ENCODE data around the gene MSRB2.
"Not testable (repeated sequence)": the region's sequence is repeated elsewhere in the genome, so short reads cannot be mapped to it uniquely, and the experiment has no call there.

Gene MSRB2

DNA sequence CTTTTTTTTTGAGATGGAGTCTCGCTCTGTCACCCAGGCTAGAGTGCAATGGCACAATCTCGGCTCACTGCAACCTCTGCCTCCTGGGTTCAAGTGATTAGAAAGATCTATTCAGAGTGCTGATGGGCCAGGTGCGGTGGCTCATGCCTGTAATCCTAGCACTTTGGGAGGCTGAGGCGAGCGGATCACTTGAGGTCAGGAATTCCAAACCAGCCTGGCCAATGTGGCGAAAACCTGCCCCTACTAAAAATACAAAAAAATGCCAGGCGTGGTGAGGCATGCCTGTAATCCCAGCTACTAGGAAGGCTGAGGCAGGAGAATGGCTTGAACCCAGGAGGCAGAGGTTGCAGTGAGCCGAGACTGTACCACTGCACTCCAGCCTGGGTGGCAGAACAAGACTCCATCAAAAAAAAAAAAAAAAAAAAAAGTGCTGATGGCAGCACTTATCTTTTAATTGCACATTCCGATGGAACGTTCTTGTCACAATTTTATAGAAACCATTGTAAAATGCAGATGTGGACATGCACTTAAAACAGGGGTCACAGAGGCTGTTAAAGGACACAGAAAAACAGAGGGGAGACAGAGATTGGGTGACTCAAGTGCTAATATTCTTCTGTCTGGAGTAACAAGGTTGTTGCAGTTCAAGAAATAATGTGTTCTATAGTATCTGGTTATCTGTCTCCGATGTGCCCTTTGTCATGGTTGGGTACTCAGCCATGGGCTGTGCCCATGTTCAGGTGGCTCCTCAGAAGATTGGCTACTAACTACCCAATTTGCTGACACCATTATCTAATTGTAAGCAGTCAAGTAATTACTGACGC, 25.1 kb upstream of the MSRB2 start:
- DNase-seq, result not testable (repeated sequence)

DNA sequence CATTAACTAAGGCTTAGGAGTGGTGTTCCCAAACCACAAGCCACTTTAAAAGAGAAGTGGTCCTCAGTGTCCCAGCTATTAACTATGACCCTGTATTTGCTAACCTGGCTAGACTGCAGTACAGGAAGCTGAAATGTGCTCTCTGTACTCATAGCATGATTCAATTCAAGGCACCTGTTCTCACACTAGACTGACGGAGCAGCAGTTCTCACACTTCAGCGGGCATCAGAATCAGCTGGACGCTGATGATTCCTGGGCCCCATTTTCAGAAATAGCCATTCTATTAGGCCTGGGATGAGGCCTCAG, 24.5 kb upstream of the MSRB2 start:
- no peak for DNase-seq

DNA sequence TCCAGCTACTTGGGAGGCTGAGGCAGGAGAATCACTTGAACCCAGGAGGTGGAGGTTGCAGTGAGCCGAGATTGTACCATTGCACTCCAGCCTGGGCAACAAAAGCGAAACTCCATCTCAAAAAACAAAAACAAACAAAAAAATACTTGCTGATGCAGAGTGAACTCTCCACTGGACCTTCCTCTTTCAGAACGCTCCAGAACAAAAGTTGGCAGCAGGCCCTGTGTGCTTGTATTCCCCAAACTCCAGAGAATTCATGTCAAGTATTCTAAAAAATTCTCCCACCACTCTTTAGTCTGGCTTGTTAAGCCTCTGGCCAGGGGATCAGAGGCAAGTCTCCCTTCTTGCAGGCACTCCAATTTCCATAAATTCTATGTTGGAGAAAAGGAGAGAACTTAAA, 22.8 kb upstream of the MSRB2 start:
- not testable (repeated sequence) for DNase-seq

DNA sequence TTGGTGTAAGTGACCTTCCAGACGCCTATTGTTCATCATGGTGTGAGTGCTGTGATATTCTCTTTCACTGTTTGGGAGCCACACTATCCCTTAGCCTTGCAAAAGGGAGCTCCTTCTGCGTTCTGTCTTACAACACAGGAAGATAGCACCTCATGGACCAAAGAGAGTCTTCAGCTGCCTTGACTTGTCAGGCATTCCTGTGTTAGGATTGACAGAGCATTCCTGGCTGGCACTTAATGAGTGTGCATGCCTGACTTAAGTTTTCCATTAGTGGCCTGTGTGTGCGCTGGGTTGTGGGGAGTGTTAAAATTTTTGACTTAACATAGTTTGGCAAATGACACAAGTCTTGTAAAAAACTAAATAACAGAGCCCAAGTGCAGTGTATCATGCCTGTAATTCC, 21.9 kb upstream of the MSRB2 start:
- no peak for DNase-seq

DNA sequence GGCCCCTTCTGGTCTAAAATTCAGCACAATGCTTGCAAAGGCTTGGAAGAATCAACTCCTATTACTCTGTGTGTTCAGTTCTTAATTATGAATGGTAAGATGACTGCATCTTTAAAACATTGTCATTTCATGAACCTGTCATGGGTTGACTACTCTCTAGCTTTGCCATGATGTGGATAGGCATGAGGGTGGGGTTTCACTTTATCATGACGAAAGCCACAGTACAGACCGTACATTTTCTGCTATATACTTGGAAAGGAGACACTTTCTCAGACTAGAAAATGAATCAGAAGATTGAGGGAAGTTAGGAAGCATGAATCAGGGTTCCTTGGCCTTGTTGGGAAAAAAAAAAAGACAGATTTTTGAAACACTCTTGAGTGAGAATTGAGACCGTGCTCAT, 19.7 kb upstream of the MSRB2 start:
- DNase-seq, result no peak

DNA sequence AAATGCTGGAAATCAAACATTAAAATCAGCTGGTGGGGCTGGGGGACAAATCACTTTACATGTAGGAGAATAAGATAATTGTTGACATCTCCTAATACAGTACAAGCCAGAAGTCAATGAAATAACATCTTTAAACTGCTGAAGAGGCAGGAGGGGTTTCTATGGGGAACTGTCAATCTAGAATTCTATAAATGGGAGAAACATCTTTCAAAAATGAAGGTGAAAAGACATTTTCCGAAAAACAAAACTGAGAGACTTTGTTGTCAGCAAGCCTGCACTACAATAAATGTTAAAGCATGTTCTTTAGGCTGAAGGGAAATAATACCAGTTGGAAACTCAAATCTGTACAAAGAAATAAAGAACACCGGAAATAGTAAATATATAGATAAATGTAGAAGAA, 17.3 kb upstream of the MSRB2 start:
- DNase-seq, result no peak

DNA sequence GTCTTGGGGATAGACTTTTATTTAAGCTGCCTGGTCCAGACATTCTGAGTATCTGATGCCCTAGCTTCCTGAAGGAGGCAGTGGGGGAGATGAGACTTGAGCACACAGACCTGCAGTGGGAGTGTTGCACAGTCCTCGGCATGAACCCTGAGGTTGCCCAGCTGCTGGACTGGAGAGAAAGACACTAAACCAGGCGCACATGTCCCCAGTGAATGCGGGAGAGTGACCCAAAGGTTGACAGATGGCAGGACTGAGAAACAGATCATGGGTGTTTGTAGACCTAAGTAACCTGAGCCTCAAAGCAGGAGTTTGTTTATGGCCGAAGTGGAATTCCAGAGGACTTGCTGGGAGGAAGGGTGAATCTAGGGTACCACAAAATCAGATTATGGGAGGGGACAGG, 15.7 kb upstream of the MSRB2 start:
- no peak for DNase-seq

DNA sequence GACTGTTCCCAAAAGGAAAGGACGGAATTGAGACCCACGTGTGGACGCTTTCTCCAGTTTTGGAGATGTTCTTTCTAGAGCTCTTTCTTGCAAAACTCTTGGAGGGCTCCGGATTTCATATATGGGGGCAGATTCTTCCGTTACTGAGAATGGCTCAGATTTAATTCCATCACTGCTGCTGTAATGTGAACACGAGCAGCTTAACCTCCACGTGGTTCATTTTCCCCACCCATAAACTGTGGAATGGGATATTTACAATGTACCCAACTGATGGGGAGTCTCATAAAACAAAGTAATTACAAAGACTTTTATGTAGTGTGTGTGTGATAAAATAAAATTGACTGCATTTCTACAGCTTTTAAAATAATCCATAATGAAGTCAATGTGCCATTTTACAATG, 15.1 kb upstream of the MSRB2 start:
- no peak for DNase-seq

DNA sequence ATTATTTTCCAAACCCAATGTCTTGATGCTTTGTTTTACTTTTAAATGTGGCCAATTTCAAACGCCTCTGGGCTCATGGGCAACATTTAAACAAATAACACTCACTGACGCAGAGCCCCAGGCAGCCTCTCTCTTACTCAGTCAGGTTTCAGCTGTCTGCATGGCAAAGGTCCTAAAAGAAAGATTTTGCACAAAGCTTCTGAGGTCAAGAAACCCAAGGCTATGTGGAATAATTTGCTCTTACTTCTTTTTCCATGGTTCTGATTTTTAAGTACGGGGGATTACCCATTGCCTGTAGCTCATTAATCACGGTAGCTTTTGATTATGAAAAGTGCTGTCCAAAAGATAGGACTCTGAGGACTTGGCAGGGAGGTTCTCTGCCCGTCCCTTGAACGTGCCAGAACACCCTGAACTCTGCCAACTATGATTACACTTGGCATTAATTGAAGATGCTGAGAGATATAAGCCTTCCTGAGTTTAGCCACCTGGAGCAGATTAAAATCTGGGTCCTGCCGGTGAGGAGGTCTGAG, 14.1 kb upstream of the MSRB2 start:
- DNase-seq, result no peak

DNA sequence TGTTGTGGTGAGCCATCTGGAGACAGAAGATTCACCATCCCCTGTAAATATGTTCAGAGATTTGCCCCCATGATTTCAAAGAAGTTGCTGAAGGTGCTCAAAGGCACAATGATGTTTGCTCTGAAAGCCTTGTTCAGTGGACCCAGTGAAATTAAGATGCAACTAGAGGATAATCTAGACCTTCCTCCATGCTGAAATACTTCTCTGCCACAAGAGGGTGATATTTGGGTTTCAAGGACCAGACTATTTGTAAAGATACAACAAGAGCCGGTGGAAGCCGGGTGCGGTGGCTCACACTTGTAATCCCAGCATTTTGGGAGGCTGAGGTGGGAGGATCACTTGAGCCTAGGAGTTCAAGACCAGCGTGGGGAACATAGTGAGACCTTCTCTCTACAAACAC, 13.5 kb upstream of the MSRB2 start:
- DNase-seq, result no peak

DNA sequence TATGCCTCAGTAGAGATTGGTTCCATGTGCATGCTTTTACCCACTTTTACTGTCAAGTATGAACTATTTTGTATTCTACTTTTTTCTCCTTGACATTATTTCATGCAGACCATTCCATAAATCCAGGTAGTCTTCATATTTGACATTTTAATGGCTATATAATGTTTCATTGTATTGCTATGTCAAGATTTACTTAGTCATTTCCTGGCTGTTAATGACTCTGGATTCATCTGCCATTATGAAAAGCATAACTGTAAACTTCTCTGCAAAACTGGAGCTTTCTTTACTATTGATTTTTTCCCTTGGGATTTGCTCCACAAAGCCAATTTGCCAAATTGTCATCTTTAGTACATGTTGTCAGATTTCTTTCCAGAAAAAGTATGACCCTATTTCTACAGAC, 6.8 kb upstream of the MSRB2 start:
- no peak for DNase-seq

DNA sequence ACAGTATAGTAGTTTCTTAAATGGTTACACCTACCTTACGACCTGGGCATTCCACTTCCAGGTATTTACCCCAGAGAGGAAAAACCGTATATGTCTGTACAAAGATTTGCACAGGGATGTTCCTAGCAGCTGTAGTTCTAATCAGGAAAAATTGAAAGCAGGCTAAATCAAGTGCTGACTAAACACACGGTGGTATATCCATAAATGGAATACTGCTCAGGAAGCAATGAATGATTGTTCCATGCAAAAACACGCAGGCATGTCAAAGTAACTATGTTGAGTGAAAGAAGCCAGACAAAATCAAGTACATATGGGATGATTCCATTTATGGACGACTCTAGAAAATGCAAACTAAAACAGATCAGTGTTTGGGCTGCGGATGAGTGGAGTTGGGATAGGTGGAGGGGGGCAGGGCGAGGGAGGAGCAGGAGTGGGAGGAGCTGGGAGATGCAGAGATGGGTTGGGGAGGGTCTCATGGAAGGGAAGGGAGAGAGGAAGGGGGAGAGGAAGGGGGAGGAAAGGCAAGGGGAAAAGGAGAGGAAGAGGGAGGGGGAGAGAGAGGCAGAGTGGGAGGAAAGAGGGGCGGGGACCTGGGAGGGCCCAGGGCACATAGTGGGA, 484 bp upstream of the MSRB2 start:
- no peak for DNase-seq

DNA sequence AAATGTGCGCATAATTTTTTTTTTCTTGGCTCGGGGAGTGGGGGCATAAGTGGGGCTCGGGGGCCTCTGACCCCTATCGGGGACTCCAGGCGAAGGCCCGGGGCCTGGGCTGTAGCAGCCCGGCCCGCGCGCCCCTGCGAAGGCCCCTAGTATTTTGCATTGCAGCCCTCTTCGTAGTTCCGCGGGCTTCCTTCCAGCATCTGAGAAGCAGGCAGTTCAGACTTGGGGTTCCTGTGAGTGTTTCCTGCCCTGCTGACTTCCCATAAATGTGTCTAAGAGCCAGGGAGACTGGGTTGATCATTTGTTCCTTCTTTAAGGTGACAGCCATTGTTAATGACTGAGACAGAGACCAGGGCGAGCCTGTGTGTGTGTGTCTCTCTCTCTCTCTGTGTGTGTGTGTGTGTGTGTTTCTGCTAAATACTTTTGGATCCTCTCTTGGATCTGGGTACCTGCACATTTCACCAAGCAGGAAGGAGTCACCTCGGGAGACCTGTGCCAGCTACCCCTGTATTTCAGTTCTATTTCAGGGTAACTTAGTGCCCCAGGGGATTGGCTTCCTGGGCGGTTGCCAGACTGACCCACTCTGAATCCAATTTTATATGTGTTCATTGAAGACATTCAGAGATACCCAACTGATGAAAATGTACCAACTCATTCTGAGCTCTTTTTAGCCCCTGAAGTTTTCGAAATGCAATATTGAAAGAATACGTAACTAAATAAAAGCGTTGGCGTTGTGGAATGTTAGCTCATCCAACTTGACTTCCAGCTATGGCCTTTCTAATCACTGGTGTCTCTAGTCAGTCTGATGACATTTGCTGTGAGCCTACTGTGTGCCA, 805 bp downstream of the MSRB2 start:
- DNase-seq, result peak; percentile 39

DNA sequence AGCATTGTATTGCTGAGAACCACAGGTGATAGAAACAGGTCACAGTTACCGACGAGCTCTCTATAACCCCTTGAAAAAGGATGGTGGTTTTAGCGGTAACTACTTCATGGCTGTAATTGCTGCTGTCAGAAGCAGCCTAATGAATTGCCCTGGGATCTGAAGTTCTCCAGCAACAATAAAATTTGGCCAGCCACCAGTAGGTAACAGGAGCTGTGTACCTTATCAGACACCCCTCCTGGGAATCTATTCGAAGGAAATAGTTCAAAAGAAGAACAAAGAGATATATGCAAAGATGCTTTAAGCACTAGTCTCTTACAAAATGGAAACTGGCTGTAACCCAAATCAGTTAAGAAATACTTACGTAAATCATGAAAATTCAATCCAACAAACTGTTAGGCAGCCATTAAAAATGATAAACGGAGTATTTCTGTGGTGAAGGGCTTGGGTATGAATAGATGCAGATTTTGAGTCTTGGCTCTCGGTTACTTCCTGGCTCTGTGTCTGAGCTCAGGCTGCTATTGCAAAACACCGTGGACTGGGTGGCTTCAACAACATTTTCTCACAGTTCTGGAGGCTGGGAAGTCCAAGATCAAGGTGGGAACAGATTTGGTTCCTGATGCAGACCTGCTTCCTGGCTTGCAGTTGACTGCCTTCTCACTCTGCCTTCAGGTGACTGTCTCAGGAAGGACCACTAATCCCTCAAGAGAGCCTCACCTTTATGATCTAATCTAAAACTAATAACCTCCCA, 1.6 kb downstream of the MSRB2 start:
- peak; percentile 32 for DNase-seq

DNA sequence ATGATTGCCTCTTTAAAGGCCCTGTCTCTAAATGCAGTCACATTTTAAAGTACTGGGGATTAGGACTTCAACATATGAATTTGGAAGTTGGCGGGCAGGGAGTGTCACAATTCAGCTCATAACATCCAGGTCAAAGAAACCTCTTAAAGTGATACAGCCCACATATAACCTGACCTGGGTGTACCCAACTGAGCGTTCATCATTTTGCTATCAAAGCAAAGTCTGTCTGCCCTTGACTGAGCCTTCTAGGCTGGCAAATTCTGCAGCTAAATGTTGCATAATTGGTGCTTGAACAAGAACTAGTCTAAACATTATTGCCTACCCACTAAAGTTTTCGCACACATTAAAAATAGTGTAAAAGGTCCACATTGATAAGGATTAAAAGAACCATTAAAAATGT, 3.7 kb downstream of the MSRB2 start:
- DNase-seq, result no peak

DNA sequence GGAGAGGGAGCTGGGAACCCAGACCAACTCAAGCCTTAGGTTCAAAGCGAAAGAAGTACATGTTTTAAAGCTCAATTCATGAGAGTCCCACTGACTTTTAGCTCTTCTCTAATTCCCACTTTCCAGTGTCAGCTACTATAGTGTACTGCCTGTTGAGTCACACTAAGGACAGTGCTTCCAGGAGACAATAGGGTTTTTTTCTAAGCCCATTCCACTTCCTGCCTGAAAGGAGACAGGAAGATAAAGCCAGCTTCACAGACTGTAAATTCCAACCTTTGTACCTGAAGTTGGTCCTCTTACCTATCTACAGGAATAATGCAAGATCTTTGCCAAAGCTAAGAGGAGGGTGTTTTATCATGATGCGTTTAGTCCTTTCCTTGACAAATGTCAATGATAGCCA, 4.4 kb downstream of the MSRB2 start:
- DNase-seq, result no peak

DNA sequence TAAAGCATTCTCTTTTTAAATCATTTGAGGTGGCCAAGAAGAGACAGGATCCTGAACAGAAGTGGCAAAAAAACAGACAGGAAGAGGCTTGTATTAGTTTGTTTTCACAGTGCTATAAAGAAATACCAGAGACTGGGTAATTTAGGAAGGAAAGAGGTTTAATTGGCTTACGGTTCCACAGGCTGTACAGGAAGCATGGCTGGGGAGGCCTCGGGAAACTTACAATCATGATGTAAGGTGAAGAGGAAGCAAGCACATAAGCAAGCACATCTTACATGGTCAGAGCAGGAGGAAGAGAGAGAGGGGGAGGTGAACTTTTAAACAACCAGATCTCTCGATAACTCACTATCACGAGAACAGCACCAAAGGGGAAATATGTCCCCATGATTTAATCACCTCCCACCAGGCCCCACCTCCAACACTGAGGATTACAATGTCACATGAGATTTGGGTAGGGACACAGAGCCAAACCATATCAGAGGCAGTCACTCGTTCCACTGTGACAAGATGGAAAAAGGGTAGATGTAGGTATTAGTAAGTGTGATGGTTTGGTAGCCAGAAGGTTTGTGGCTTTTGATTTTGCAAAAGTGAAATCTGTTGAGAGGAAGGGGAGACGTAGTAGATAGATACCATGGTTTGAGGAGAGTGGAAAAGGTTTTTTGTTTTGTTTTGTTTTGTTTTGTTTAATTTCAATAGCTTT, 5.1 kb downstream of the MSRB2 start:
- peak; percentile 50 for DNase-seq

DNA sequence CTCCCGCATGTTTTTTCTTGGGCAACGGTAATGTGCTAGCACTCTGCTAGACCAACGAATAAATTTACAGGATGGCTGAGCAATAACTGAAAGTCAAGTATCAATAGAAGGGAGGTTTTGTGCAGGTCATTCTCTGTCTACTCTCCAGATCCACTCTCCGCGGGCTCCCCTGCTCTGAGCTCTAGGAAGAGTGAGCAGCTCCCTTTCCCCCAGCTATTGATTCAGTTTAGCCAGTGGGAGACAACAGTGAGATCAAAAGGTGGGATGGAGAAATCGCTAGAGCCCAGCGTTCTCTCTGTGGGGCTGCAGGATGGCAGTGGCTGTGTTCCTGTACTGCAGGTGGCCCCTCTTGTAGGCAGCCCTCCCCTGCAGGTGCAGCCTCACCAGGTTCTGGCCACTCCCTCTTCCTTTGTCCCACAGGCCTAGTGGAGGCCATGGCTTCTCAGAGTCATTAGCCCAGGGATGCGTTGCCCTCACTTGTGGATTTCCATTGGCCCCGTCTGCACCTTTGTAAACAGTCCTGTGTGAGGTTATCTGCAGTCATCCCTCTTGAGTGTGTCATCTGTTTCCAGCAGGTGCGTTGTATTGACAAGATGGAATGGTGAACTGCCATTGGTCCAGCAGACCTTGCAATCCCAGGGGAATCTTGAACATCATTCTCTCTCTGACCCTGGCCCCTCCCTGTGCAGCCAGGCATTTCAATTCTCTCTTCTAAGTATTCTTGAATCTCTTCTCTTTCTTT, 11.1 kb downstream of the MSRB2 start:
- DNase-seq, result no peak

DNA sequence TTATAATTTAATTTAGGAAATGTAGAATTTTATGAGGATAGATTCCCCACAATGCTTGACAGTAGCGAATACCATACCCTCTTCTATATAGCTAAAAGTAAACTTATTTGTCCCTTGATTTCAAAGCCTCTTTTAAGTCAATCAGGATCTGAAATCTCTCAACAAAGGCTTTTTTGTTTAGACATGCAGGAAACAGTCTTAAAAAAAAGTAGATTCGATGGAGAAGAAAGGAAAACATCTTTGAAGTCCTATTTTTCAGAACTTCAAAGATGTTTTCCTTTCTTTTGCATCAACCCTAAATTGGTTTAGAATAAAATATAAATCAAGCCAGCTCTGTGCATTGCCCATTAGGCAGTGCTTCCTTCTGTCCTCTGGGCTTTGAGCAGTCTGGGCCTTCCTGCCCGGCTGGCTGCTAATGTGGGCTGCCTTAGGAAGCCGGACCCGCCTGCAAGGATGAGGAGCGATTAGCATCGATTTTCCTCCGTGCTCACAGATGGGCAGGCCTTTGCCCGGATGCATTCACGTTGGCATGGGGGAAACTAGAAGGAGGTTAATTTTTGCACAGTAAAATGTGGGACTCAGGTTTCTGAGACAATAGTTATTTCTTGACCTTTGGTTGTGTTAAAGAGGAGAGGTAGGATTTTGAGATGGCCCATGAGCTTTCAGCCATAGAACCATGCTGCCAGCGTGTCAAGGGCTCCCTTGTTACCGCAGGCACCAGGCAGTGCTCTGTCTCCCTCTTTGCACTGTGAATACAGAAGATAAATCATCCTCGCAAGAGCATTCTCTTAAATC, 15.5 kb downstream of the MSRB2 start:
- DNase-seq, result no peak

DNA sequence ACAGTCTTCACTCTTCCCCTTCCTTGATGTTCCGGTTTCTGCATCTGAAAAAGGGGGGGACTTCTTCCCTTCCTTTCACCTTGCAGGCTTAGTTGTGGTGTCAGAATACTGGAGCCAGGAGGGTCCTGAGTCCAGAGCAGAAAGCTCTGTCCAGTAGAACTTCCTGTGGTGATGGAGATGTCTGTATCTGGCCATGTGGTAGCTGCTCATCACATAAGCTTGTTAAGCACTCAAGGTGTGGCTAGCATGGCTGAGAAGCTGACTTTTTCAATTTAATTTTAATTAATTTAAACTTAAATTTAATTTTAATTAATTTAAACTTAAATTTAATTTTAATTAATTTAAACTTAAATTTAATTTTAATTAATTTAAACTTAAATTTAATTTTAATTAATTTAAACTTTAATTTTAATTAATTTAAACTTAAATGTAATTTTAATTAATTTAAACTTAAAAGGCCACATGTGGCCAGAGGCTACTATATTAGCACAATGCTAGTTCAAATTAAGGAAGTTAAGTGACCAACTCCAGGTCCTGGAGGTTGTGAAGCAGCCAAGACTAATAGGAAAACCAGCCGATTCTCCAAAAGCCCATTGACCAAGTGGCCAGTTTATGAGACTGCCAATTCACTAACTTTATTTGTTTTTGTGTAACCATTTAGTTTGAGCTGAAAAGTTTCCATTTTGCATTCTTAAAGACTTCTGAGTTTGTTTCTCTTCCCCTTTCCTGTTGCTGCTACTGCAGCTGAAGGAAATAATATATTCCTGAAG, 16.3 kb downstream of the MSRB2 start:
- DNase-seq, result no peak

Data from KG1 (cell line).